GM18499 (cell line): ENCODE measurements around the gene CASK.
"Not testable (repeated sequence)": the region's sequence is repeated elsewhere in the genome, so short reads cannot be mapped to it uniquely, and the experiment has no call there.

Experiments used
- ATAC-seq: cut with Tn5 transposase; IDR thresholded peaks from one replicate; pipeline ENCODE4 v1.9.1; 2021; ENCODE audit warnings: moderate number of reproducible peaks; ENCODE audit not compliant: insufficient read depth, unreplicated experiment

The CASK gene

DNA sequence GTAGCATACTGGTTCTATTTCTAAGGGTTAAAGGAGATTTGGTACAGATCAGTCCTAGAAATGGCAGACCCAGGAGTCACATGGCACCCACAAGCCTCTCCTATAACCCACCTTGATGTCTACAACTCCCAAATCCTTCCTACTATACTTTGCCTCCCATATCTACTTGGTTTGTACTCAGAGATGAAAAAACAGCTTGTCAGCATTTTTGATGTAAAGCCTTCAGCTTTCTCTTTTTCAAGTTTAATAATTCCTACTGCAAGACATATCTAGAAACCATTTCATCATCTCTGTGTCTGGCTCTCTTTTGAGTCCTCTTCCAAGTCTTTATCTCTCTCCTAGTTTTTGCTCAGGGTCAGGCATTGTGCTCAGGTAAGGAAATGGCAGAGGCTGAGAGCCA lies 393.3 kb downstream of the CASK start:
- no peak for ATAC-seq

DNA sequence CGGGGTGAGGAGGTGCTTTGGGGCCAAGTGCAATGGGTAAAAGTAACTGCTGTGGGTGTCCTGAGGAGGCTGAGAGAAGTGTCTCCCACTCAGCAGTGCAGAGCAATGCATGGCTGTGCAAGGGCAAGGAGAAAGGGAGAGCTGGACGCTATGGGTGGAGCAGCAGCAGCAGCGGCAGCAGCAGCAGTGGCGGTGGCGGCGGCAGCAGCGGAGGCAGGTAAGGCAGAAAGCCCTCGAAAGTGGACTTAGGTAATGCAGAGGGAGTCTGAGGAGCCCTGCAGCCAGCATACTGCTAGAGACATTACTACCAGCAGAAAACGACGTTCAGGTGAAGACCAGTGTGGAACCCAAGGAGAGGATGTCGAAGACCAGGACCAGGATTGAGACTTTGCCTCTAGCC lies 394.1 kb downstream of the CASK start:
- no peak for ATAC-seq

DNA sequence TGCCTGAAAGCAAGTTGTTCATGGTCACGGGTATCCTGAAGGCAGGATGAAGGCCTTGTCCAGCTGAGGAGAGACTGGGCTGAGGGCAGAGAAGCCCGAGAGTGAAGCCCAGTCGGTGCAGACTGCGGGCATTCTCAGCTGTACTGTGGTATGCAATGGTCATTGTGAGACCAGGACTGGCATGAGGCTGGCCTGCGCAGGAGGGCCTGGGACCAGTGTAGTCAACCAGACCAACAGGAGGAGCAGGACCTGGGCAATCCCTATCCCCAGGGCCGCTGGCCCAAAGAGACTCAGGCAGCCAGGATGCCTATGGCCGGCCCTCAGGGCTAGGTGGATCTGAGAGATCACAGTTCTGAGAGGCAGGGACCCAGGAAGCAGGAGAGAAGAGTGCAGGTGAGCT lies 394.6 kb downstream of the CASK start:
- ATAC-seq, result no peak

GRCh38 chrX:41526925-41527324 lies 396.4 kb downstream of the CASK start:
- ATAC-seq, result no peak

DNA sequence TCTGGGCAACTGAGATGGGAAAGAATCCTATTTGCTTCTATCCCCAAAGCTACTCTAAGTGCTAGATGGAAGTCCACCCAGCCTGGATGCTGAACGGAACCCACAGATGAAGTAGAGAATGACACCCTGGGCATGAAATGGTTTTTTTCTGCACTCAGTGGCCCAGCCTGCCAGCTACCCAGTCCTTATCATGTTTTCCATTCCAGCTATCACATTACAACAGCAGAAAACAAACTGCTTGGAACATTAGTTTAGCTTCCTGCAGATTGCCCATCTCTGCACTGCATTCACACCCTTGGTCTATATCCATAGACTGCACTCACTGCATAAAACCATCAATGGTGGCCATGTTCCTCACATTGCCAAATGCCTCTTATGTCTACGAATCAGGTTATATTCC lies 397.1 kb downstream of the CASK start:
- no peak for ATAC-seq

- no peak for ATAC-seq
These were observed 400.7 kb downstream of the CASK start for GRCh38 chrX:41522671-41523070.

DNA sequence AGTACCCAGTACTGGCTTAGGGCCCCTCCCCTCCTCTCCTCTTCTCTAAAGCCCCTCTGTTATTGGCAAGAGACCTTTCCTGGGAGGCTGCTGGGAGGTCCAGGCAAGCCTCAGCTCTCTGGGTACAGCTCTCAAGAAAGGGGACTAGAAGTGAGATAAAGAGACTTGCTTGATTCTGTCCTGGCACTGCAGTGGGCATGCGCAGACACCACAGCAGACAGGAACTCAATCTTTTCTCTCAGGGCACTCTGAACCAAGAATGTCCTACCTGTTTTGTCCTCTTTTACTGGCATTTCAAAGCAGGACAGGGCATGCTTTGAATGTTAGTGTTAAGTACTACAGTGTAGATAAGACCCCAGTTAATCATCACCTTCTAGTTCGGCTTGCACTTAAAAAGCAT lies 401.3 kb downstream of the CASK start:
- ATAC-seq, result no peak

DNA sequence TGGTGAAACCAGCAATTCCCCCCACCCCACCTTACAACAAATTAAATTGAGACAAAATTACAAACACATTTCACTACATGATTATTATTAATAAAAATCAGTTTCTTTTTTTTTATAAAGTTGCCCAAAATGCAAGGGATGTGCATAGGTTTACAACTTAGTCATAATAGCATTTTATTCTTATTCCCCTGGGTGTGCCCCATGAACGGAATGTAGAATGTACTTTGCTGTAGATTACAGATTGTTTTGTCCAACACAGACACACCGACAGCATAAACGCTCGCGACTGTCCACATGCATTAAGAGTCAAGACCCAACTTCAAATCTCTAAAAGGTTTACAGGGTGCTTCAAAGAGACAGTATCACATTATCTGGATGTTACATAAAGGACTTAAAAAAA lies 403.9 kb downstream of the CASK start:
- no peak for ATAC-seq

GRCh38 chrX:41518841-41519220 lies 404.5 kb downstream of the CASK start:
- no peak for ATAC-seq

DNA sequence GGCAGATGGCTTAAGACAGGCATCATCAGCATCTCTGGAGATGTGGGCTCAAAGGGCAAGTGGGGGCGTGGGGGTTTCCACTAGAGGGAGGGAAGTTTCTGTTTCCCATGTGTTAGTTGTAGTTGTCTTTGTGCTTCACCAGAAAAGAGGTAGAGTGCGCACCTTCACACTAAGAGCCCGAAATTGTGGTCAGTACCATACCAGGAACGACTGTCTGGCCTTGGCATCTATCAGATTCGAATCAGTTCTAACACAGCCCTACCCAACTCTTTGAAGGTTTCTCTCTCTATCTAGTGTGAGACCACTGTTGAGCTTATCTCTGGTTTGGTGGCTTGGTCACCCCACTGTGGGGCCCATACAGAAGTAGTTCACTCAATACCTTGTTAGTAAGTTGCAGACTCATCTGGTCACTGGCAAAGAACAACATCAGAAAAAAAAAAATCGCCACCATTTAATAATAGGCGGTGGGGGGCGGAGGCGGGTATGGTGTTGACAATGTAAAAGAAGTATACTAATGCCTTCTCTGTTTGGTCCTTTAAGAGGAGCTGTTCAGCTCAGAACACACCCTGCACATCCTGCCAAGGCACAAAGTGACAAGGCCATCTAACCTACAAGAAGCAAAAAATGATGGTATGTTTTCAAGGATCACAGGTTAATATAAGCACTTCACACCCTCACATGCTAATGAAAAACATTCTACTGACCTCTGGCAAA lies 405.1 kb downstream of the CASK start:
- no peak for ATAC-seq

- ATAC-seq, result no peak
These were observed 406.2 kb downstream of the CASK start for GRCh38 chrX:41516999-41517765.

- no peak for ATAC-seq
These were observed 406.9 kb downstream of the CASK start for GRCh38 chrX:41516456-41516855.

- ATAC-seq, result no peak
These were observed 408.0 kb downstream of the CASK start for GRCh38 chrX:41515376-41515775.

DNA sequence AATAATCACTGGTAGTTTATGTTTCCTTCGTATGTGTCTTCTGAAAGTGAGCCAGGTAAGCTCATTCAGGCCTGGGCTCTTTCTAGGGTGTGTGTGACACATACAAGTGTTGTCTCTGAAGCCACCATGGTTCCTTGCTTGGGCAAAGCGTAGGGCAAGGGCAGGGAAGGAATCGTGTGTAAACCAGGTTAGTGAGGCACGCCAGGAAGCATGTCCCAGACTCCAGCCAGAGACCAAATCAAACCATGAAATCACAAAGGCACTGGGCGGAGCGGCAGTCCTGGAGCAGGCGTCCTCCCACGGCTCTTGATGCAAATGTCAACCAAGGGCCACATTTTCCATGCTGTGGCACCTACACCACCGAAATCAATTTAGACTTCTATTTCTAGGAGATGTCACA lies 409.2 kb downstream of the CASK start:
- ATAC-seq, result no peak

DNA sequence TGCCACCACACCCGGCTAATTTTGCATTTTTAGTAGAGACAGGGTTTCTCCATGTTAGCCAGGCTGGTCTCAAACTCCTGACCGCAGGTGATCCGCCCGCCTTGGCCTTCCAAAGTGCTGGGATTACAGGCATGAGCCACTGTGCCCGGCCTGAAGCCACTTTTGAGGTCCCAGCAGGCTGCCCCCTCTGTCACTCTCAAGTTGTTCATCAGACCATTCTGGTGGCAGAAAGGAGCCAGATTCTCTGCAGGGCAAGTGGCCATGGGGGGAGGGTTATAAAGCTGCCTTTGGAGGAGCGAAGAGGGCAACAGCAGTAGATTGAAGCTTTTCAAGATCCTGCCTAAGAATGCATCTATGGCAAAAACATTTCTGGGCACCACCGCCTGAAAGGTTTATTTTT lies 410.5 kb downstream of the CASK start:
- ATAC-seq, result not testable (repeated sequence)

- ATAC-seq, result no peak
These were observed 411.0 kb downstream of the CASK start for GRCh38 chrX:41512394-41512793.

DNA sequence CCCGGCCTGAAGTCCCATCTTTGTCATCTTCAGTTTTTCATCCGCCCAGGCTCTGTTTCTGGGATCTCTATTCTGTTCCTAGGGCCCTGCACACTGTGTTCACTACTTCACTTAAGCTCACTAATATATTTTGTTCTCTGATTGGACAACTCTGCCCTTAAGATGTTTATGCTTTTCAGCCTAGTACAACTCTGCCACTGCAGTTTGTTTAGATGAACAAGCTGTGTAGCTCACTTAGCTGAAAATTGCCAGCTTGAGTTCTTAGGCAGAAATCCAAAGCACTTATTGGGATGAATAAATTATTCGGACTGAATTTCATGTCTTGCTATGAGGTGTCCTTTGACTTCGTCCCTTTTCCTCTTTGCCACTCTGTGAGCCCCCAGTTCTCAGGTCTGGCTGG lies 415.4 kb downstream of the CASK start:
- ATAC-seq, result no peak

- ATAC-seq, result no peak
These were observed 421.4 kb downstream of the CASK start for GRCh38 chrX:41502004-41502403.

- no peak for ATAC-seq
These were observed 423.4 kb downstream of the CASK start for GRCh38 chrX:41499984-41500383.

DNA sequence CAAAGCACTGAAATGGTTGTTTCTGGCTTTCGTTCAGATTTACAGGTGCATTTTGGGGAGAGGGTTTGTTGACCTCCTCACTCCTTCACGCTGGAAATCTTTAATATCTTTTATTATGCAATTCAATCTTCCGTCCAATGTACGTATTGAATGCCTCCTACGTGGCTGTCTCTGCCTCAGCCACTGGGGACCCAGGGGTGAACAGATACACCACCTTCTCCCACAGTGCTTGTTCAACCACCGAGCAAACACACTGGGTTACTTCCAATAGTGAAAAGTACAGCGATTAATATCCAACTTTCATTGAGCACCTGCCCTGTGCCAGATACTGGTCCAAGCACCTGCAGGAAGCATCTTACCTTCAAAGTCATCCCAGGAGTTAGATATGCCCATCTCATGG lies 424.2 kb downstream of the CASK start:
- no peak for ATAC-seq

GRCh38 chrX:41491267-41492004 lies 431.9 kb downstream of the CASK start:
- no peak for ATAC-seq
